HG02885 (cell line): ENCODE data around the gene CAB39L.

Experiments used
- ATAC-seq: cut with Tn5 transposase; IDR thresholded peaks from one replicate; pipeline ENCODE4 v1.9.1; 2021; ENCODE audit warnings: mild to moderate bottlenecking; ENCODE audit not compliant: unreplicated experiment, poor library complexity

Gene CAB39L

DNA sequence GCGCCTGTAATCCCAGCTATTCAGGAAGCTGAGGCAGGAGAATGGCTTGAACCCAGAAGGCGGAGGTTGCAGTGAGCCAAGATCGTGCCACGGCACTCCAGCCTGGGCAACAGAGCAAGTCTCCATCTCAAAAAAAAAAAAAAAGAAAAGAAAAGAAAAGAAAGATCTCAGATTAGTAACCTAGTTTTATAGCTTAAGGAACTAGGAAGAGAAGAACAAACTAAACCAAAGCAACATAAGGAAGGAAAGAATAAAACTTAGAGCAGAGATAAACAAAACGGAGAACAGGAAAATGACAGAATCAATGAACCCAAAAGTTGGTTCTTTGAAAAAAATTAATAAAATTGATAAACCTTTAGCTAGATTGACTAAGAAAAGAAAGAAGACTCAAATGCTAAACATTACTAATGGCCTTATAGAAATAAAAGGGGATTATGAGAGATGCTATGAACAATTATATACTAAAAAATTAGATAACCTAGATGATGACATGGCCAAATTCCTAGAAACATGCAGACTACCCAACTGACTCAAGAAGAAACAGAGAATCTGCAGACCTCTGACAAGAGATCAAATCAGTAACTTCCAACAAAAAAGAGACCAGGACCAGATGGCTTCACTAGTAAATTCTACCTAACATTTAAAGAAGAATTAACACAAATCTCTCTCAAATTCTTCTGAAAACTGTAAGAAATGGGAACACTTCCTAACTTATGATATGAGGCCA is 127.9 kb downstream of the CAB39L start:
- no peak for ATAC-seq

DNA sequence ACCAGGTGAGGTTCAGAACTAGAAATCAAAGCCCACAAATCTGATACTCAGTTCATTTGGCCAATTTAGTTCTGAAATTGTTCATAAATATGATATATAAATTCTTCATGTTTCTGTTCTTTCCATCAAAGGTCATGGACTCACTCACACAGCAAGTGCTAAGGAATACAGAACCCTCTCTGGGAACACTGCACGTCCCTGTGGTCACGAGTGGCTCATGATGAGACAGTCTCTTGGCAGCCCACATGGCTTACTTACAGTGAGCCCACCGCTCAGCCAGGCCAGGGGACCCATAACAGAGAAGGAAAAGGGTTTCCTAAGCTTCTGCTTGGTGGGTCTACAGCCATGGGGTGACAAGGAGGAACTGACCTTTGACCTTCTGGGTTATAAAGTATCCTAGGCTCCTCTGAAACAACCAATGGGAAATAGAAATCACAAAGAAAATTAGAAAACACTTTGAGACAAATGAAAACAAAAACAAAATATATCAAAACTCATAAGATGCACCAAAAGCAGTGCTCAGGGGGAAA is 128.8 kb downstream of the CAB39L start:
- ATAC-seq = no peak

DNA sequence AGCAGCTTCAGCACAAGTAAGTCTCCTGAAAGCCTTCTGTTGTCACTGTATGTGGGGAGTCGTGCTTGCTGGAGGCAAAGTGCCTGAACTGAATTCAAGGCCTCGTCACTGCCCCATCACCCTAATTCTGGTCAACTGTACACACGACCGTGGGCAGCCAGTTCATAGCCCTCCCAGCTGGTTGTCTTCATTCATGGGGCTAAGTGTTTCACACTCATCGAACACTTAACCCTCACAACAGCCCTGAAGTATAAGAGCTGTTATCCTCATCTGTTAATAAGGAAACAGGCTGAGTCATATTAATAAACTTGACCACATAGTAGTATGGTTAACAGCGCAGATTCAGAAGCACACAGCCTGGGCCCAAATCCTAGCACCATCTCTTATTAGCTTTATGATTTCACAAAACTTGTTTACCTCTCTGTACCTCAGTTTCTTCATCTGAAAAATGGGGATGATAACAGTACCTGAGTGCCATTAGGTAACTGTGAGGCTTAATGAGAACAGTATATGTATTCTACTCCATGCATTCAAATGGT is 129.5 kb downstream of the CAB39L start:
- ATAC-seq = no peak

DNA sequence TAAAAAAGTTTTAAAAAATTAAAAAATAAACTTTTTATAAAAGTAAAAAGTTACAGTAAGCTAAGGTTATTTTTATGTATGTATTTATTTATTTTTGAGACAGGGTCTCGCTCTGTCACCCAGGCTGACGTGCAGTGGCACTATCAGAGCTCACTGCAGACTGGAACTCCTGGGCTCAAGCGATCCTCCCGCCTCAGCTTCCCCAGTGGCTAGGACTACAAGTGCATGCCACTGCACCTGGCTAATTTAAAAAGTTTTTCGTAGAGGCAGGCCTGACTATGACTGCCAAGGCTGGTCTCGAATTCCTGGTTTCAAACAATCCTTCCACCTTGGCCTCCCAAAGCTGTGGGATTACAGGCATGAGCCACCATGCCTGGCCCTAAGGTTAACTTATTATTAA is 132.0 kb downstream of the CAB39L start:
- no peak for ATAC-seq

DNA sequence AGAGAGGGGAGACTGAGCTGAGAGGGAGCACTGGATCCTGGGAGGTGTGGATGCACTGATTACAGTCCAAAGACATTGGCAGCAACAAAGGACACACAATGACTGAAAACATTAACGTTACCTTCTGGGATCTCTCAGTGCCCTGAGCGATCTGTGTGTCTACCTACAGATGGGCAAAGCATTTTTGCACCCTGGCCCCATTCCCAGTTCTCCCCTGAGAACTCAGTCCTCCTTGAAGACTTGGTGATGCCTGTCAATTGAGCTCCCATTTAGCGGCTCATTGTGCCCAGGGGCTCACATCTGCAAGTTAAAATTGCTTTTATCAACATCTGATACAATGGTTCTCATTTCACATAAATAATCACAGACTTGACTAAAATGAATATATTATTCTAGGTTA is 133.6 kb downstream of the CAB39L start:
- ATAC-seq = no peak

DNA sequence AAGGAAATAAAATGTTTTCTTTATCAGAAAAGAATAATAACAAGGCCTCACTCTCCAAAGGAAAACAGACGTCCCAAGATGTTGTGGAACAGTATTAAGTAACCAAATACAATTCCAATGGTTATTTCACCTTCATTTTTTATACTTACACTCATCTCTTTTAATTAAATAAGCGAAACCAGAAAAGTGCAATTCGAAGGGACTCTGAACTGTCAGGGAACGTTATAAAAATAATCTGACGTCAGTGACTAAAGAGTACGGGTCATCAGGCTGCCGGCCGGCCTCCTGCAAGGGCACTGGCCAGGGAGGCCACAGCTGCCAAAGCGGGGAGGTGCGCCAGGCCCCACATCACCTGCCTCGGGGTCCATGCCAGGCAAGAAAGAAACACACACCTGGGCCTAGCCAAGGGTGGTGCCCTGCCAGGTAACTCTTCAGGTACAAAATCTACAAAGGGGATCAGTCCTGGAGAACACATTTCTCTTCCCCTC is 134.9 kb downstream of the CAB39L start:
- no peak for ATAC-seq

DNA sequence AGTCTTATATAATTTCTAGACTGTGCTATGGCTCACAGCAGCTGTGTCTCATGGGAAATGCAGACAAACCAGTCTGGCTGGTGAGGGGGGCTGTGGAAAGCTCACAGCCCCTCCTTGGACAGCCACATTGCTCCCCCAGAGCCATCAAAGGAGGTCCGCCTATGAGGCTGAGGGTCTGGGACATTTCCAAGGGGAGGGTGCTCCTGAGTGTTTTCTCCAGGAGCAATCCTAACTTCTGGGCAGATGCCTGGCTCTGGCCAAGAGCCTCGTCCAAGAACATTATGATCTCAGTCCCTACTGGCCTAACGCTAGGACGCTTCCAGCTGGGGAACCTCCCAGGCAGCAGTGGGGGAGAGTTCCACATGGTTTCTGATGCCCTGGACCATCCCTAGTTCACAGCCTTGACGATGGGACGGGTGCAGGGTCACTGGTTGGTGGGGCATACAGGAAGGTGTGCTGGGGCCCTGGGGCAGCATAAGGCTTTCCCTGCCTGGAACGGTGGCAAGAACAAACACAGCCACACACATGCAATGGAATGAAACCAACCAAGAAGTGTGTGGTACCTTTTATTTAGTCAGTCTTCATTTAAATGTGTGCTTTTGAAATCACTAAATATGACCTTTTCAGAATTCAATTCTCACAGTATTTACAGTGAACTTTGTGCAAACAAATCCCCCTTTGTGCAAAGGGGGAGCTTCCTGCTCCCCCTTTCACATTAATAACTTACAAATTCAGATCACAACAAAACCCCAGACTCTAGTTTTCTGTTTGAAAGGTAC is 135.6 kb downstream of the CAB39L start:
- ATAC-seq = no peak

DNA sequence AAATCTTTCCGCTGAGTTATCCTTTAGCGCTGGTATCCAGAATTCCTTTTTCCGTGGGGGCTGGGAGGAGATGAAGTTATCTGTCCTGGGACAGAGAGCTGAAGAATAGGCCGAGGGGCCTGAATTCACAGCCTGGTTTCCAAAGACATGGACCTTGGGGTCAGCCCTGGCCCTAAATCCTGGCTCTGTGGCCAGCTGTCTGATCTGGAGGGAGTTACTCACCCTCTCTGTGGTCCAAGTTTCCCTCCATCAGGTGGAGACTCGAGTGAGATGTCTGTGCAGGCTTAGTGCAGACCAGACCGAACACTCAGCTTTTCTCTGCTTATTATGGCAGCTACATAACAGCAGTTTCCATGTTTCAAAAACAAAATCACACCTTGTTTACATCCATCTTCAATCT is 136.5 kb downstream of the CAB39L start:
- no peak for ATAC-seq

DNA sequence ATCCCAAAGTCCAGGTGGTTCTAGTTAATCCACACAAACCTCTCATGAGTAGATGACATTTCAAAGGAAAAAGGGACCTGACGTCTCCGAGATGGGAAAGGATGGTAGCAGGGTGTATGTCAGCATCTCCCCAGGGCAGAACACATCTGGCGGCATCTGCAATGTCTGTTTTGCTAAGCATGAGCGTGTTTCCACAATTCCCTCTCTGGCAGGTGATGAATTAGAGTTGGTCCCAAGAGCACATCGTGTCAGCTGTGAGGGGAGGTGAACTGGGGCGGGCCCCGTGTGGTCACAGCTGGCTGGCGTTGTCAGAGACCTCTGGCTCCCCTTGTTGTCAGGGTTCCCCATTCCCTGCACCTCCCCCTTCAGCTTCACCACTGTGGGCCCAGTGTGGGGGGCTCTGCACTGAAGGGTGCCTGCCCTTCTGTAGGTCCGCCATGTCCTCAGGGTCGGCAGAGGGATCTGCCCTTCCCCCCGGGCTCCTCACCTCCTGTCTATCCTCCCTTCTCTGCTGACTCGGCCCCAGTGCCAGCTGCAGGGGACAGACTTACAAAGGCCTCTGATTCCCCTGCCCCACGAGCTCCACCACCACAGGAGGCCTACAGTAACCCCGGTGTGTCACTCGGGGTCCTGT is 138.0 kb downstream of the CAB39L start:
- no peak for ATAC-seq

DNA sequence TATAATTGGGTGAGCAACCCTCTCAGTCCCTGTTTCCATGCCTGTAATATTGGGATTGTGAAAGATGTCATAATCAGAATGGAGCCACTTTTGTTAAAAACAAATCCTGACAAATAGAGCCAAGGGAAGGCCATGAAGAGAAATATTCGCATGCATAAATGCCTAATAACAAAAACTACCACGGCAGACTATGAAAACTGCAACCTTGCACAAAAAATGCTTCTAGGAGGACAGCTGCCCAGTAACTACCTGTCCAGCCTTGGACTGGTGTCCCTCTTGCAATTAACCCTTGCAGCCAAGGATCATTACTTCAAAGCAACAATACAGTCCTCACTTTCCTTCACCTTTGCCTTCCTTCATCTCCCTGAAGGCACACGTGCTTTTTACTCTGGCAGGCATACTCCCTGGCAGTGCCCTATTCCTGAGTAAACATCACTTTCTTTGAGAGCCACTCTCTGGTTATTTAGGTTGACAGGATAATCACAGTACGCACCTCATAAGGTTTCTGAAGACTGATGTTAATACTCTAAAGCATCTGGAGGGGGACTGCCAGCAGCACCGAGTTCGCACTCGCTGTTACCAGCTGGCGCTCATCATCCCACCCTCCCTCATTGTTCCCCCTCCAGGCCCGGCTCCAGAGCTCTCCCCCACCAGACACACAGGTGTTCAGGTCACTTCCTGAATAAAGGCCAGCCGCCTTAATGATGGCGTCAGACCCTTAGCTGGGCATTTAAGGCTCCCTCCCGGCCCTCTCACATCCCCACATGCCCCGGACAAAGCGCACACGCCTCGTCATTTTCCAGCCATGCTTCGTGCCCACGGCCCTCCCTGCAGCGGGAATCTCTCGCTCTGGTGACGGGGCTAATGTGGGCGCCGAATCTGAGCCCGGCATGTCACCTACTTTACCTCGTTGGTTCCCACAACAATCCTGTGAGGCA is 138.8 kb downstream of the CAB39L start:
- no peak for ATAC-seq

DNA sequence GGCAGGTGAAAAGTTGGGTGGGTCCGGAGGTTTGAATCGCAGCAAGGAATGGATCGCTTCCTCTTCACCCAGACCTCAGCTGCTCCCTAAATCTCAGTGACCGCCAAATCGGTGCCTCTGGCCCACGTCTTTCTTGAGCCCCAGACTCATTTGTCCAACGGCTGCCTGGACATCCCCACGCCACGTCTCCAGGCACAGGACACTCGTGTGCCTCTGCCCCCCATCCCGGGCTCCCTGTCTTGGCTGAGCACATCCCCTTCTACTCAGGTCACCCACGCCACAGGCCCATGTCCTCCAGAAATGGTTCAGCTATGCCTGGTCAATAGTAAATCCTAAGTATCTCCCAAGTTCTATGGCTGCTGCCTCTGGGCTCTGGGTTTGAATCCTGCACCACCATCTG is 139.5 kb downstream of the CAB39L start:
- ATAC-seq = no peak

DNA sequence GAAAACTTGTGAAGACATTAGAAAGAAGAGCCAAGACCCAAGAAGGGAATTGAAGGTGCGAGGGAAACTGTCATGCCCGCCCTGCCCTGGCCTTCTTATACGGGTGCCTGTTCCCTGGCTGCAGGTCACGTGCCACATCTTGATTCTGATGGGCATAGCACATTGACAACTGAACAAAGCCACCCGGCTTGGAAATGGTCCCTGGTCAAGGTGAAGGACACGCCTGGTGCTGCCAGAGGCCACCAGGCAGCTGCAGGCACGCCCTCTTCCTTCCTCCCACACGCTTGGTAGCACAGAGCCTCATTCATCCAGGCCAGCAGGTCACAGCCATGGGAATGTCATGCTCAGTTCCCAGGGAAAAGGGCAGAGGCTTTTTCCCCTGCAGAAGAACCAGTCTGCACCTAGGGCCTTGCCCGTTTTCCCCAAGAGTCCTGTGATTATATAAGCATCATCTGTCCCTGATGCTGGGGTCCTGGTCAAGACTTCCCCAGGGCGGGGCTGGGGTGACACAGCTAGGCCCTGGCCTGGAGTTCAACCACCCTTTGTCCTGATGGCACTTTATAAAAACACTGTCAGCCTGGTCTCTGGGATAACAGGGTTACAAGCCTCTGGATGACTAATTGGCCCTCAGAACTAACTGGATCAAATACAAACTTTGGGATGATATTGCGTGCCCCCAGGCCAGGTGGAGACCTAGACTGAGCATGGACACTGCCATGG is 140.2 kb downstream of the CAB39L start:
- ATAC-seq = no peak

DNA sequence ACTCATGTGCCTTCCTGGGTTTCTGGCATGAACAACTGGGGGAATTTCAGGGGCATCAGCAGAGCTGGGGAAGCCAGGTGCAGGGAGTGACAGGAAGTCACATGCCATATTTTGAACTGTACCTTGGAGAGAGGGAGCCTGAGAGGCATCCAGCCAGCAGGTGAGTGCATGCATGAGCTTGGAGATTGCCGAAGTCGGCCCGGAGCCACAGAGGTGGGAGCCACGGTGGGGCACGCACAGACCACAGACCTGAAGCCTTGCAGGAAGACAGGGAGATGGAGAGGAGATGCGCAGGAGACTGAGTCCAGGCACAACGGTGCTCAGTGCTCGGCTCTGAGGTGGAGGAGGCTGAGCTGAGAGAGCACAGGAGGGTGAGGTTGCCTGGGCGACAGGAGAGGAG is 141.0 kb downstream of the CAB39L start:
- no peak for ATAC-seq

DNA sequence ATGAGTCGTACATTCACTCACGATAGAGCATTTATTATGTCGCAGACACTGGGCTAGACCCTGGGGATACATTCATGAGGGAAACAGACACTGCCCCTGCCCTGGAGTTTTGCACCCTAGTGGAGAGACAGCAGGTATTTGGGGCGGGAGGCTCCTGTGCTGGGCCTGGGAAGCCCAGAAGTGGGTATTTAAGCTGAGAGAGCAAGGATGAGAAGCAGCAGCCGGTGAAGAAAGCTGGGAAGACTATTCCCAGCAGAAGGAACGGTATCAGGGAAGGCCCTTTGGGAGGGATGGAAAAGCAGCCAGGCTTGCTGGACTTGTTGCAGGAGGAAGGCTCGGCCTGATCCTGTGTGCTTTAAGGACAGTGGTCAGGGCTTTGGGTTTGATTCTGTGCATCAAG is 141.6 kb downstream of the CAB39L start:
- ATAC-seq = no peak

DNA sequence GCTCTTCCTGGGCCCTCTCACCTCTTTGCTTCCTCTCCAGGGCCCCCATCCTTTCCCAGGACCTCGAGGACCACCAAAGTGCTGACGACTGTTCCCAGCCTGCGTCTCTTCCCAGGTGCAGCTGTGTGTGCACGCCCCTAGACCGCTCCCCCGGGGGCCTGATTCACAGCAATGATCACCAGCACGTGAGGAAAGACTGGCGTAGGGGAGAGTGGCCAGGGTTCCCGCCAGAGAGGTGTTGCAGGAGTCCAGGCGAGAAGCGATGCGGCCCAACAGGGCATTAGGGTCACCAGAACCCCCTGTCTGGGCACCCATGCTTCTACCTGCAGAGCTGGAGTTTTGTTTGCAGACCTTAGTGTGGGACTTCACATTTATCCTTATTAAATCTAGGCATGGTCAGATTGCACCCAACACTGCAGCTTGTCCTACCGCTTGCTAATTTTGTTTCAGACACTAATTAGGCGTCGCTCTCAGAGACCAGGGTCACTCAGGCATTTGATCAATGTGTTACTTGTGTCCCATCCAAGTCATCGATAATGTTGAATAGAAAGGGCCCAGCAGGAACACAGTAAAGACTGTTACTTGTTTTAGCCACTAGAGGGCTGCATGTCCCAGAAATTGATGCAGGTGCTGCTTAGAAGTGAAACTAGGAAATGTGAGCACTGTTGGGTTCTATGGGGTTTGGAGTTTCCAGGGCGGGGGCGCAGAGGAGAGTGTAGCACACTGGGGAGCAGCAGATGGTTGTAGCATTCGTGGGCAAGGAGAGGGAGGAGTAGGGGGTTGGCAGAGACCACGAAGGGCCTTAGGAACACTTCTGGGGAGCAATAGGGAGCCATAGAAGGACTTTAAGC is 142.9 kb downstream of the CAB39L start:
- ATAC-seq = peak; percentile 93

DNA sequence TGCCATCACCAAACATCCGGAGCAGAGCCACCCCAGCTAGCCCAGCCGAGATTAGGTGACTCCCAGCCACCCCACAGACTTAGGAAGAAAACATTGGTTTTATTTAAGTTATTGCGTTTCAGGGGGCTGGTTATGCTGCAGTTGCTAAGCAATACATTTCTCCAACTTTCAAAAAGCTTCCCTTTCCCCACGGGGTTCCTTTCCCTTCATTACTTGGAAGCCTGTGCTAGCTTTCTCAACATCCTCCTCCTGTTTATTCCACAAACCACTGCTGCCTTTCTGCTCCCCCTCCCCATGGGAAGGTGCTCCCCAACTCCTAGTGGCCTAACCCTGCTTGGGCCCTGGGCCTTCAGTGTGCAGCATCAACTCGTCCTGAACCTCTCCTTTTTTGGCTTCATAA is 143.6 kb downstream of the CAB39L start:
- ATAC-seq = no peak

DNA sequence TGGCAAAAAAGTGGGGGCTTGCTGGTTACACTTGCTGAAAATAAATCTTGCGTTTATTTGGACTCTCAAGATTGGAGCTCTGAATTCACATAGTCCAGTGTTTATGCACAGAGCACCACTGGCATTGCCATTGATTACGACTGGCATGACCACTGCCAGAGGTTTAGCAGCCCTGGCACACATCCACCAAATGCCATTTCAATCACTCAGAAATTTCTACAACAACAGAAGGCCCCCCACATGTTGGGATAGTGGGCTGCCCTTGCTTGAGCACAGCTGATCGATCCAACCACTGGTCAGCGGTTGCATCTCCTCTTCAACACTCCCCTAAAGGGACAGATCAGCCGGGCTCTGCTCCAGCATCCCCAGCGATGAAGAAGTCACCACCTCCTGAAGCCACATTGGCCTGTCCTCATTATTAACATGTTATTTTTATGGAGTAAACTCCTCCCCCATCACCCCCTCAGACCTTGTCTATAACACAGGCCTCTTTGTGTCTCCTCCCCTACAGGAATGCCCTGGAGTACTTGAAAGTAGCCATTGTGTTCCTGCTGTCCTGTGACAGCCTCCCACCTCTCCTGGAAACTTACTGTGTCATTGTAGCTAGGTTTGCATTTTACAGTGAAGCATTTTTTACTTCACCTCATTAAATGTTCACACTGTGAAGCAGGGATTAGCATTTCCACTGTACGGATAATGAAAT is 144.8 kb downstream of the CAB39L start:
- ATAC-seq = no peak

DNA sequence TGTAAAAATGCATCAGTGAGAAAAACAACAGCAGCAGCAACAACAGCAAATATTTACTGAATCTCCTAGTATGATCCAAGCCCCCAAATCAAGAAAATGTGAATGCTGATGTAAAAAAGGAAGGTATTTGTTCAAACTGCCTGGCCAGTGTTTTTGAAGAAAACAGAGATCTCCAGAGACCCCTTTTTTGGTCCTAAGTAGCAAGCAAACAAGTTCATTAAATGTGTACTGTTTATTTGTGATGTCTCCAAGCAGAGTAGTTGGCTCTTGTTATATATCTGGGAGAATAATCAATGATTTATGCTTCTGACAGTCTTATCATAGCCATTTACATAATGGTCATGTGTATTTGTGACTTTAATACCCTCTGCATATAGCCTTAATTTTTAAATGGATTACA is 145.4 kb downstream of the CAB39L start:
- no peak for ATAC-seq
